Activated T-cell treated with anti-CD3 and anti-CD28 coated beads, Interleukin-2, amount 50 U/mL, for 4 hours (primary cell): ENCODE results near the gene REC114. TPM values are rescaled to one million over a fixed set of nuclear protein-coding genes. Genes with fewer than 3 reads are reported as not detected.
"Not testable (repeated sequence)": the region's sequence is repeated elsewhere in the genome, so short reads cannot be mapped to it uniquely, and the experiment has no call there.

Source experiments
- ATAC-seq, 2 donors: fragments of 200-7000 bp; cut with Tn5 transposase; one replicate each; pipeline ENCODE4 v1.10.0; 2021
- DNase-seq: peaks from one replicate; pipeline ENCODE4 v3.0.0-alpha.2; 2020
- H3K27me3 Mint-ChIP-seq: one replicate; pipeline ENCODE4 v1.8.0; 2021; ENCODE audit warnings: low read depth, mixed read lengths
- H3K36me3 Mint-ChIP-seq: one replicate; pipeline ENCODE4 v1.8.0; 2022; ENCODE audit warnings: mixed read lengths; ENCODE audit not compliant: insufficient read depth
- H3K4me1 Mint-ChIP-seq: one replicate; pipeline ENCODE4 v1.8.0; 2021; ENCODE audit warnings: low read depth, mixed read lengths
- H3K4me3 Mint-ChIP-seq: one replicate; pipeline ENCODE4 v1.8.0; 2021; ENCODE audit warnings: mild to moderate bottlenecking, moderate library complexity, mixed read lengths
- H3K9me3 Mint-ChIP-seq: one replicate; pipeline ENCODE4 v1.8.0; 2021; ENCODE audit warnings: mixed read lengths
- total RNA-seq, 3 donors: library from RNA; stranded (reverse); gene quantifications; one replicate each; pipeline ENCODE4 v1.2.1, GENCODE V29; 2021

REC114 gene
- total RNA-seq, 3 donors from 2014 or later = not detected

- Mint-ChIP-seq H3K9me3 (peaks cover 6% of the 10 kb centered on the region), H3K36me3 (no peaks in the 10 kb centered on the region), H3K4me3 (no peak overlapping the region), H3K4me1 (no peaks in the 10 kb centered on the region), H3K27me3 (peaks cover 15% of the 10 kb centered on the region)
- DNase-seq (no peak), ATAC-seq (no peak)
Observed at GRCh38 chr15:73480050-73480449, 37.1 kb downstream of the REC114 start.

GRCh38 chr15:73482166-73482565, 39.2 kb downstream of the REC114 start:
- Mint-ChIP-seq H3K27me3 (peaks cover 14% of the 10 kb centered on the region), H3K36me3 (no peaks in the 10 kb centered on the region), H3K4me3 (no peak overlapping the region), H3K9me3 (no peaks in the 10 kb centered on the region), H3K4me1 (no peaks in the 10 kb centered on the region)
- DNase-seq (no peak), ATAC-seq (no peak)

- Mint-ChIP-seq H3K4me1 (no peaks in the 10 kb centered on the region), H3K4me3 (no peak overlapping the region), H3K27me3 (peaks cover 13% of the 10 kb centered on the region), H3K9me3 (no peaks in the 10 kb centered on the region), H3K36me3 (no peaks in the 10 kb centered on the region)
- DNase-seq = no peak
- ATAC-seq = no peak
Observed at GRCh38 chr15:73483053-73483452, 40.1 kb downstream of the REC114 start.

- H3K4me3 Mint-ChIP-seq = no peak overlapping the region
- no peaks in the 10 kb centered on the region for H3K4me1 Mint-ChIP-seq
- no peak for DNase-seq
- H3K36me3 Mint-ChIP-seq = no peaks in the 10 kb centered on the region
- H3K9me3 Mint-ChIP-seq = no peaks in the 10 kb centered on the region
- H3K27me3 Mint-ChIP-seq = peaks cover 7% of the 10 kb centered on the region
- no peak for ATAC-seq
Observed at GRCh38 chr15:73485372-73485771, 42.4 kb downstream of the REC114 start.

GRCh38 chr15:73485885-73486284, 42.9 kb downstream of the REC114 start:
- not testable (repeated sequence) for ATAC-seq, H3K4me1 Mint-ChIP-seq, H3K4me3 Mint-ChIP-seq, H3K27me3 Mint-ChIP-seq, H3K36me3 Mint-ChIP-seq, DNase-seq, H3K9me3 Mint-ChIP-seq

- Mint-ChIP-seq H3K4me3 (no peak overlapping the region), H3K36me3 (no peaks in the 10 kb centered on the region), H3K9me3 (no peaks in the 10 kb centered on the region), H3K27me3 (peaks cover 6% of the 10 kb centered on the region), H3K4me1 (no peaks in the 10 kb centered on the region)
- ATAC-seq = no peak
- no peak for DNase-seq
Observed at GRCh38 chr15:73488698-73489097, 45.7 kb downstream of the REC114 start.

- no peaks in the 10 kb centered on the region for H3K4me1 Mint-ChIP-seq
- no peaks in the 10 kb centered on the region for H3K9me3 Mint-ChIP-seq
- ATAC-seq (no peak), DNase-seq (no peak)
- H3K36me3 Mint-ChIP-seq = no peaks in the 10 kb centered on the region
- H3K4me3 Mint-ChIP-seq = no peak overlapping the region
- H3K27me3 Mint-ChIP-seq = peaks cover 2% of the 10 kb centered on the region
Observed at GRCh38 chr15:73493922-73494321, 51.0 kb downstream of the REC114 start.

GRCh38 chr15:73495181-73495580, 52.2 kb downstream of the REC114 start:
- no peak for DNase-seq
- Mint-ChIP-seq H3K4me3 (no peak overlapping the region), H3K9me3 (no peaks in the 10 kb centered on the region), H3K27me3 (peaks cover 2% of the 10 kb centered on the region), H3K36me3 (no peaks in the 10 kb centered on the region), H3K4me1 (no peaks in the 10 kb centered on the region)
- ATAC-seq = no peak

- no peaks in the 10 kb centered on the region for H3K4me1 Mint-ChIP-seq
- DNase-seq (no peak), ATAC-seq (no peak)
- no peaks in the 10 kb centered on the region for H3K36me3 Mint-ChIP-seq
- H3K27me3 Mint-ChIP-seq = peaks cover 2% of the 10 kb centered on the region
- no peaks in the 10 kb centered on the region for H3K9me3 Mint-ChIP-seq
- H3K4me3 Mint-ChIP-seq = no peak overlapping the region
Observed at GRCh38 chr15:73500696-73501095, 57.7 kb downstream of the REC114 start.

- Mint-ChIP-seq H3K36me3 (no peaks in the 10 kb centered on the region), H3K9me3 (no peaks in the 10 kb centered on the region), H3K4me1 (no peaks in the 10 kb centered on the region), H3K27me3 (peaks cover 2% of the 10 kb centered on the region), H3K4me3 (no peak overlapping the region)
- ATAC-seq (no peak), DNase-seq (no peak)
Observed at GRCh38 chr15:73504885-73505284, 61.9 kb downstream of the REC114 start.

GRCh38 chr15:73515527-73515926, 72.6 kb downstream of the REC114 start:
- Mint-ChIP-seq H3K9me3 (no peaks in the 10 kb centered on the region), H3K4me1 (peaks cover 5% of the 10 kb centered on the region), H3K4me3 (no peak overlapping the region), H3K36me3 (no peaks in the 10 kb centered on the region), H3K27me3 (peaks cover 6% of the 10 kb centered on the region)
- DNase-seq = no peak
- ATAC-seq = no peak

- Mint-ChIP-seq H3K4me1 (peaks cover 6% of the 10 kb centered on the region), H3K9me3 (no peaks in the 10 kb centered on the region), H3K27me3 (peaks cover 6% of the 10 kb centered on the region), H3K4me3 (no peak overlapping the region), H3K36me3 (no peaks in the 10 kb centered on the region)
- ATAC-seq (no peak), DNase-seq (no peak)
Observed at GRCh38 chr15:73517566-73517965, 74.6 kb downstream of the REC114 start.

GRCh38 chr15:73518180-73518862, 75.4 kb downstream of the REC114 start:
- ATAC-seq (no peak), DNase-seq (no peak)
- peaks cover 6% of the 10 kb centered on the region for H3K4me1 Mint-ChIP-seq
- no peak overlapping the region for H3K4me3 Mint-ChIP-seq
- peaks cover 6% of the 10 kb centered on the region for H3K27me3 Mint-ChIP-seq
- no peaks in the 10 kb centered on the region for H3K36me3 Mint-ChIP-seq
- no peaks in the 10 kb centered on the region for H3K9me3 Mint-ChIP-seq

GRCh38 chr15:73518876-73519733, 76.1 kb downstream of the REC114 start:
- ATAC-seq (no peak), DNase-seq (no peak)
- peaks cover 6% of the 10 kb centered on the region for H3K27me3 Mint-ChIP-seq
- H3K4me3 Mint-ChIP-seq = no peak overlapping the region
- H3K4me1 Mint-ChIP-seq = peaks cover 6% of the 10 kb centered on the region
- H3K36me3 Mint-ChIP-seq = no peaks in the 10 kb centered on the region
- H3K9me3 Mint-ChIP-seq = no peaks in the 10 kb centered on the region

- Mint-ChIP-seq H3K27me3 (peaks cover 6% of the 10 kb centered on the region), H3K36me3 (no peaks in the 10 kb centered on the region), H3K4me3 (no peak overlapping the region), H3K4me1 (peaks cover 6% of the 10 kb centered on the region), H3K9me3 (no peaks in the 10 kb centered on the region)
- no peak for ATAC-seq
- DNase-seq = no peak
Observed at GRCh38 chr15:73522011-73522410, 79.0 kb downstream of the REC114 start.
